ENCODE data around the gene IFIT1B. TPM values are rescaled to one million over a fixed set of nuclear protein-coding genes. Genes with fewer than 3 reads are reported as not detected.

IFIT1B gene
- total and polyA plus RNA-seq, 2 of the 8 experiments (the other 6 are each of a cell fraction or from before 2014, with no cell fraction given) = not detected

GRCh38 chr10:89373916-89374711 lies 3.7 kb upstream of the IFIT1B start:
- no peak overlapping the region for H2AK5ac ChIP-seq (ENCODE audit: low read depth, low read length)
- WGBS, 2 experiments (ENCODE audit: extremely low coverage in 1 of 2, insufficient coverage in 1 of 2, insufficient read length in 1 of 2, insufficient replicate concordance in 2 of 2, low coverage in 1 of 2, low lambda C conversion rate in 2 of 2, missing lambda C conversion rate in 1 of 2) = 92% methylated on average over 3 of the region's 3 CpGs; no CpG with 5 or more reads in 1 of the 2 experiments
- H2BK15ac ChIP-seq (ENCODE audit: low read length) = no peak overlapping the region
- no peak overlapping the region for H3K56ac ChIP-seq (replicated peaks; ENCODE audit: insufficient read length, low read depth, low read length)
- no peak overlapping the region for H2BK12ac ChIP-seq (ENCODE audit: low read depth, low read length)
- no peaks in the 10 kb centered on the region for H4K20me1 ChIP-seq (replicated peaks in 1 of 2; ENCODE audit: control insufficient read depth in 1 of 2, insufficient read depth in 2 of 2, low read length in 2 of 2)
- H3K27ac ChIP-seq (ENCODE audit: low read depth, low read length) = no peak overlapping the region
- H3K79me2 ChIP-seq (ENCODE audit: control insufficient read depth in 1 of 2, insufficient read depth in 2 of 2, low read length in 2 of 2) = no peaks in the 10 kb centered on the region
- H3K9me3 ChIP-seq (ENCODE audit: insufficient read depth in 2 of 2, low read depth in 1 of 2, low read length in 1 of 2) = no peaks in the 10 kb centered on the region
- H3K4me3 ChIP-seq (ENCODE audit: extremely low read depth in 1 of 4, insufficient read depth in 2 of 4, low read depth in 3 of 4, low read length in 4 of 4) = no peak overlapping the region
- no peak overlapping the region for H2BK120ac ChIP-seq (replicated peaks; ENCODE audit: low read depth, low read length)
- H3K23ac ChIP-seq (ENCODE audit: insufficient read length) = no peak overlapping the region
- no peak for FAIRE-seq
- no peak overlapping the region for H4K91ac ChIP-seq (replicated peaks; ENCODE audit: insufficient read length, low read length)
- H4K8ac ChIP-seq (ENCODE audit: extremely low read depth, insufficient read depth, low read length) = no peak overlapping the region
- H3K4me2 ChIP-seq (ENCODE audit: insufficient read depth in 1 of 2, low read depth in 2 of 2, low read length in 2 of 2) = no peak overlapping the region
- TF ChIP-seq RAD21 (IDR thresholded peaks at IDR 0.05 in 1 of 2, conservative IDR thresholded peaks at IDR 0.05 in 1 of 2; ENCODE audit: low read depth in 2 of 2, low read length in 2 of 2) = no peak
- no peak for DNase-seq (ENCODE audit: low read depth in 1 of 2, low spot score in 2 of 2)
- ChIA-PET CTCF (ENCODE audit: partially characterized antibody) (interaction anchor here (0.6 to 2.7 kb wide), 7 partner anchors 11 to 345 kb away, joined by 3 to 7 read pairs (median 3); no protein-coding TSS in a partner anchor), POLR2A (ENCODE audit: partially characterized antibody) (no interaction called here)
- no peaks in the 10 kb centered on the region for H3K36me3 ChIP-seq (ENCODE audit: control insufficient read depth in 2 of 4, insufficient read depth in 4 of 4, low read length in 3 of 4)
- no peak overlapping the region for H2BK5ac ChIP-seq (ENCODE audit: low read depth, low read length)
- H3K18ac ChIP-seq (ENCODE audit: extremely low read depth, low read length) = no peak overlapping the region
- H2BK20ac ChIP-seq (ENCODE audit: low read length) = no peak overlapping the region
- no peaks in the 10 kb centered on the region for H3K79me1 ChIP-seq (ENCODE audit: low read depth, low read length)
- H3K27me3 ChIP-seq (replicated peaks in 1 of 4; ENCODE audit: control insufficient read depth in 3 of 4, extremely low read depth in 1 of 4, insufficient read depth in 3 of 4, low read length in 3 of 4) = no peaks in the 10 kb centered on the region
- H3K9ac ChIP-seq (replicated peaks in 1 of 4; ENCODE audit: extremely low read depth in 1 of 4, low read depth in 3 of 4, low read length in 3 of 4) = no peak overlapping the region
- peaks cover 0 to 4% (median 0%) of the 10 kb centered on the region in 4 experiments; a peak in 2 of 7 replicates for H3K4me1 ChIP-seq (replicated peaks in 1 of 4; ENCODE audit: control insufficient read depth in 3 of 4, insufficient read depth in 4 of 4, low read length in 3 of 4)
- H4K5ac ChIP-seq (ENCODE audit: insufficient read length, low read depth, low read length) = no peak overlapping the region
- no peak overlapping the region for H3K4ac ChIP-seq (replicated peaks; ENCODE audit: insufficient read length, low read depth, low read length)
- H3K14ac ChIP-seq (ENCODE audit: insufficient read length) = no peak overlapping the region
- no peak overlapping the region for H2AFZ ChIP-seq (ENCODE audit: low read length)
- no peaks in the 10 kb centered on the region for H3K23me2 ChIP-seq (ENCODE audit: low read depth, low read length)

Data from H1 (cell line).